NCI-H460 (cell line): Measurements from ENCODE around the gene ZEB1. TPM values are rescaled to one million over a fixed set of nuclear protein-coding genes. Genes with fewer than 3 reads are reported as not detected.

Experiments
- DNase-seq: peaks from one replicate; pipeline ENCODE4 v3.0.0-alpha.2; 2016; ENCODE audit warnings: low read depth; ENCODE audit errors: extremely low read depth
- polyA plus RNA-seq: library from polyadenylated mRNA; depleted of rRNA; stranded (reverse); fragments of >200 nt; gene quantifications from 2 replicates; pipeline ENCODE4 v1.2.3, GENCODE V29; 2014; cell fraction: nucleus; rRNA removed
- total RNA-seq: library from RNA; depleted of rRNA; stranded (reverse); fragments of >200 nt; shearing (Covaris generic); gene quantifications from 2 replicates; pipeline ENCODE4 v1.2.3, GENCODE V29; 2014; rRNA removed

The ZEB1 gene
- 10.3 and 10.8 TPM in 2 replicates for total RNA-seq
- polyA plus RNA-seq, result 4.3 TPM in 2 replicates

- peak; percentile 78 for DNase-seq
These were observed at the start of gene ZEB1 for GRCh38 chr10:31318854-31319601. Gene ZEB1 (plus strand): TSS chr10:31319216. CDS start chr10:31319235, 19 bp downstream.

- no peak for DNase-seq
These were observed 48.1 kb upstream of the ZEB1 start for GRCh38 chr10:31270954-31271353.

- no peak for DNase-seq
These were observed 46.2 kb upstream of the ZEB1 start for GRCh38 chr10:31272841-31273240.

GRCh38 chr10:31273789-31274188 is 45.2 kb upstream of the ZEB1 start:
- DNase-seq, result no peak

- no peak for DNase-seq
These were observed 44.7 kb upstream of the ZEB1 start for GRCh38 chr10:31274310-31274709.

- DNase-seq, result no peak
These were observed 40.6 kb upstream of the ZEB1 start for GRCh38 chr10:31278279-31278941.

- DNase-seq, result no peak
These were observed 38.0 kb upstream of the ZEB1 start for GRCh38 chr10:31280972-31281371.

- DNase-seq, result no peak
These were observed 31.0 kb upstream of the ZEB1 start for GRCh38 chr10:31288001-31288400.

GRCh38 chr10:31288962-31289361 is 30.1 kb upstream of the ZEB1 start:
- no peak for DNase-seq

- no peak for DNase-seq
These were observed 28.6 kb upstream of the ZEB1 start for GRCh38 chr10:31290386-31290785.

GRCh38 chr10:31291123-31291522 is 27.9 kb upstream of the ZEB1 start:
- DNase-seq, result no peak

GRCh38 chr10:31294558-31294957 is 24.5 kb upstream of the ZEB1 start:
- DNase-seq, result no peak

- DNase-seq, result no peak
These were observed 22.3 kb upstream of the ZEB1 start for GRCh38 chr10:31296754-31297153.

- DNase-seq, result peak; percentile 7
These were observed 19.9 kb upstream of the ZEB1 start for GRCh38 chr10:31299119-31299518.

GRCh38 chr10:31303212-31303611 is 15.8 kb upstream of the ZEB1 start:
- DNase-seq, result no peak

GRCh38 chr10:31304291-31304970 is 14.6 kb upstream of the ZEB1 start:
- no peak for DNase-seq

GRCh38 chr10:31313396-31313795 is 5.6 kb upstream of the ZEB1 start:
- DNase-seq, result no peak

- DNase-seq, result no peak
These were observed 4.5 kb upstream of the ZEB1 start for GRCh38 chr10:31314256-31315150.

GRCh38 chr10:31315453-31315852 is 3.6 kb upstream of the ZEB1 start:
- no peak for DNase-seq

- no peak for DNase-seq
These were observed 1.8 kb upstream of the ZEB1 start for GRCh38 chr10:31317171-31317570.
